Measurements from ENCODE around the gene FAM222B.
"Not testable (repeated sequence)": the region's sequence is repeated elsewhere in the genome, so short reads cannot be mapped to it uniquely, and the experiment has no call there.

FAM222B gene

DNA sequence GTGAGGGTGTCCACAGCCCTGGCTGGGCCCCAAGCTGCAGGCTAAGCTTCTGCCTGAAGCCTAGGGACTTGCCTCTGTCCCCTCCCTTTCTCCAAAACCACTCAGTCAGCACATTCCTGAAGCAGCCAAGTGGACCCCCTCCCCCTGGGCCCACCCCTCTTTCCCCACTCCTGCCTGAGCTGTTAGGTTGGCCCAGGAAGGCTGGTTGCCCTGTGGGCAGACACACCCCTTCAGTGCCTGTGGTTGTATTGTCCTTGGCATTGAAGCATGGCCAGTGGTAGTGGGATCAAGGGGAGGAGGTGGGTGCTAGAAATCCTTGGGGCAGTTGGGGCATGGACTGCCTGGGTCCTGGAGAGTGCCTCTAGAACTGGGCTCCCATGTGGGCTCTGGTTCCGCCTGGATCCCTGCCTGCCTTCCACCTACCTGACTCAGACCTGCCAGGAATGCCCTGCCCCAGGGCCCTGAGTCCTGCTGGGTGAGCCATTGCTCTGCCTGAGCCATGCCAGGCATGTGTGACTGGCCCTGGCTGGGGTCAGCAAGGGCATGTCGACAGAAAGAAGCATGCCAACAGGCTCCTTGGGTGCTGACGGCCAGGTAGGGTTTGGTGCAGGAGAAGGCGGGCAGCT, 96.7 kb downstream of the FAM222B start:
- DNase-seq (ENCODE audit: low spot score): no peak

DNA sequence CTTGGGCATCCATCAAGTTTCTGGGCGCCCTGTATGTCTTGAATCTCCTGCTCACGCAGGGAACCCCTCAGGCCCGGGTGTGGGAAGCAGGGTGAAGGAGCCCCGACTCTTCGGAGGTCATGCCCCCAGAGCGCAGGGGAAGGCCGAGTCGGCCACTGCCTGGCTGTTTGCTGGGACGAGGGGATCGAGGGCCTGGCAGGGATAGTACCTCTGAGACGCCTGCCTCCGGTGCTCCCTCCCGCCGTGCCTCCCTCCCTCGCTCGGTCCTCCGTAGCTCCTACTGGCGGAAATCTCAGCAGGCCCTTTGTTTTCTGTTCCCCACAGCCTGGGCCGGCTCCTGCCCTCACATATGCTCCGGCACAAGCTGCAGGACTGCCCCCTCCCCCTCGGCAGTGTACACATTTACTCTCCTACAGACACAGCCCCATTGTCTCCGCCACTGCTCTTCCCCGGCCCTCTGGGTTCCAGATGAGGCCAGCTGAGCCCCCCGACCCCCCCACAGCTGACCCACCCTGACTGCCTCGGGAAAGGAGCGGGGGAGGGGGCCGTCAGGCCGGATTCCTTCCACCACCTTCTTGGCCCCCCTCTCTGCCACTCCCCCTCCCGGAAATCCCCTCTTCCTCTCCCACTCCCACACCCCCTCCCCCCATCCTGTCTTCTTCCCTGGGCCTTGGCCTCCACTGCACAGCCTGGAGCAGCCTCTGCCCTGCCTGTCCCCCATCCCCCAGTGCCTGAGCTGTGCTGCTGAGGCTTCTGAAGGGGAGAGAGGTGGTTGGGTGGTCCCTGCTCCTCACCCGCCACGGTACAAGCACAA, 97.4 kb downstream of the FAM222B start:
- peak; percentile 97 for DNase-seq (ENCODE audit: low spot score)

DNA sequence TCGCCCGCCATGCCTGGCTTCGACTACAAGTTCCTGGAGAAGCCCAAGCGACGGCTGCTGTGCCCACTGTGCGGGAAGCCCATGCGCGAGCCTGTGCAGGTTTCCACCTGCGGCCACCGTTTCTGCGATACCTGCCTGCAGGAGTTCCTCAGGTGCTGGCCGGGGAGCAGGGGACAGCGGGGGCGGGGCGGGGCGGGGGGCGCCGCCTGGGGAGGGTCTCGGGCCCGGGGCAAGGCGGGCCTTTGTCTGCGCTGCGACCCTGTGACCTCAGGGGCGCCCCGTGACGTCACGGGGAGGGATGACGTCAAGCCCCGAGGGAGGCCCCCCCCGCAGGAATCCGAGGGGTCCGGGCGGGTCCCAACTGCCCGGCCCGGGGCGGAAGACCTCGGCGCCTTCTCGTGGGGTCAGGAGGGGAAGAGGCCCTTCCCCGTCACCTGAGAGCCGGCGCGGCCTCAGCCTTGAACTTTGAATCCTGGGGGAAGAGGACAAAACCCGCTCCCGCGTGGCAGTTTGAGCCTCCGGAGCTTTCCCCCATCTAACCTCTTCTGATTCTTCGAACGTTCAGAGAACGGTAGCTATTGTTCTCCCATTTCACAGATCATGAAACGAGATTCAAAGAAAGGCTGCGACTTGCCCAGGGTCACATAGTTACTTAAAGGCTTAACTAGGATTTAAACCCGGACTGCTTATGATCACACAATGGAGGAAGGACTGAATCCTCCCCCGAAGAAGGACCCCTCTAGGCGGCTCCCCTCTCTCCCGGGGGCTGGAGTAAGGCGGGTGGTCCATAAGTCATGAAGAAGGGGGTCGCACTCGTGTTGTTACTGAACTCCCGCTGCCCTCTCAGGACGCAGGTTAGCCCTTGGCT, 98.3 kb downstream of the FAM222B start:
- no peak for DNase-seq (ENCODE audit: low spot score)

- peak; percentile 83 for DNase-seq (ENCODE audit: low spot score)
Measured at GRCh38 chr17:28743243-28744103, 99.1 kb downstream of the FAM222B start, which contains the start of gene TRAF4. Gene TRAF4, plus strand, starts transcription at chr17:28744011. Its CDS starts 102 bp downstream, at chr17:28744113.

DNA sequence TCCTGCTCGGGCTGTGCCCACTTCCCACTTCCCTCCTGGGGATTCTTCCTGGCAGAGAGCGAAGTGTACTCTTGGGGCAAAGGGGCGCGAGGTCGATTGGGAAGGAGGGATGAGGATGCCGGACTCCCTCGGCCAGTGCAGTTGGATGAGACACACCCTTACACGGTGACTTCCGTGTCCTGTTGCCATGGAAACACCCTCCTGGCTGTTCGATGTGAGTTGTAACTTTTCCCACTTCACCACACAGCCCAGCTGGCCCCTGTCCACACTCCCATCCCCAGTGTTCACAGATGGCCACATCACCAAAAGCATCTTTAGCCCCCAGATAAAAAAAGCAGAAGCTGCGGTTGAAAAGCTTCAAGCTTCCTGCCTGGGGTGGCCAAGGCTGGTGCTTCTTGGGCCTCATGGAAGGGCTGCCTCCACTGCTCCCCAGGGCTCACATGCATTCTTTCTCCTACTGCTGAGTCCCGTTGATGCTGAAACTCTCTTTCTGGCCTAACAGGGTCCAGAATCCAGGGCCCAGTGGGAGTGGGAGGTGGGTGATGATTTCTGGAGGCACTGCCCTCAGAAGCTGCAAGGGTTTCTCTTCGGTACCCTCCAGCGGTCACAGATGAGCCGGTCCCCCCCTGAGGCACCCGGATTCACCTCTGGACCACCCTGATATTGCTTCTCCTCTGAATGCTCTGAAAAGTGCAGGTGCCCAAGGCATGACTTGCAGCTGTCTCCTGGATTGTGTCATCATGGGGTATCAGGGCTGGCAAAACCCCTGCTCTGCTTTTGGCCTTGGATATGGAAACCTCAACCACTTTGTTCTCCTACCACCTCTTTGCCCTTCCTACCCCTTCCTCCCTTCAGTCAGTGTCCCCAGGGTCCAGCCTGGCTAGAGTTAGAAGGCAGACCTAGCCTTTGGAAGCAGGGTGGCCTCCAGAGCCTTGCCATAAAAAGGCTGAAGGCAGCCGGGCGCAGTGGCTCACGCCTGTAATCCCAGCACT, 100.9 kb downstream of the FAM222B start:
- peak; percentile 38 for DNase-seq (ENCODE audit: low spot score)

DNA sequence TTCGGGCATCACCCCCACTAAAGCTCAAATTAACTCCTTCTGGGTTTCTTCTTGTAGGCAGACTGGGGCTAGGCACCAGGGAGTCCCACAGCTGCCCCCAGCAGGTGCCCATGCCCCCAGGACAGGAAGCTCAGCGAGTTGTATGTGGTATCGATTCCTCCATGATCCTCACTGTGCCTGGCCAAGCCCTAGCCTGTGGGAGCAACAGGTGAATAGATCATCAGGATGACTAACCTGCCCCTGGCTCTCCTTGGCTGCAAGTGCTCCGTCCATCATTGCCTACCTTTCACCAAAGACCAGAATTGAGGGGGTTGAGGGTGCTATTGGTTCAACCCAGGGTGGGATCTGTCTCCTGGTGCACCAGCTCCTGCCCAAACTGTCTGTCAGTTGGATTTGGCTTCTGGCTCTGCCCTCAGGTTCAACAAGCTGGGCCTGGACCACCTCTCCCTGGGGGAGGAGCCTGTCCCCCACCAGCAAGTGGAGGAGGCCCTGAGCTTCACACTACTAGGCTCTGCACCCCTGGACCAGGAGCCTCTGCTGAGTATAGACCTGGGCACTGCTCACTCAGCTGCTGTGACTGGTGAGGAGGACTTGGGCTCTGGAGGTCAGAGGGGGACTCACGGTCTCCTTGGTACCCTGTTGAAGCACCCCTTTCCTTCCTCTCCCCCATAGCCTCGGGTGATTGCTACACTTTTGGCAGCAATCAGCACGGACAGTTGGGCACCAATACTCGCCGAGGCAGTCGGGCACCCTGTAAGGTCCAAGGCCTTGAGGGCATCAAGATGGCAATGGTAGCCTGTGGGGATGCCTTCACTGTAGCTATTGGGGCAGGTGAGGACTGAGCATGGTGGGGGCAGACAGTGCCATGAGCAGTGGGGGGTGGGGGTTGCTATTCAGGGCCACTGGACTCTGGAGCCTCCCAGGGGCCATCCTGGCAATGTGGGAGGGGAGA, 101.9 kb downstream of the FAM222B start:
- DNase-seq (ENCODE audit: low spot score): no peak

- no peak for DNase-seq (ENCODE audit: low spot score)
Measured at GRCh38 chr17:28738680-28739384, 103.8 kb downstream of the FAM222B start.

DNA sequence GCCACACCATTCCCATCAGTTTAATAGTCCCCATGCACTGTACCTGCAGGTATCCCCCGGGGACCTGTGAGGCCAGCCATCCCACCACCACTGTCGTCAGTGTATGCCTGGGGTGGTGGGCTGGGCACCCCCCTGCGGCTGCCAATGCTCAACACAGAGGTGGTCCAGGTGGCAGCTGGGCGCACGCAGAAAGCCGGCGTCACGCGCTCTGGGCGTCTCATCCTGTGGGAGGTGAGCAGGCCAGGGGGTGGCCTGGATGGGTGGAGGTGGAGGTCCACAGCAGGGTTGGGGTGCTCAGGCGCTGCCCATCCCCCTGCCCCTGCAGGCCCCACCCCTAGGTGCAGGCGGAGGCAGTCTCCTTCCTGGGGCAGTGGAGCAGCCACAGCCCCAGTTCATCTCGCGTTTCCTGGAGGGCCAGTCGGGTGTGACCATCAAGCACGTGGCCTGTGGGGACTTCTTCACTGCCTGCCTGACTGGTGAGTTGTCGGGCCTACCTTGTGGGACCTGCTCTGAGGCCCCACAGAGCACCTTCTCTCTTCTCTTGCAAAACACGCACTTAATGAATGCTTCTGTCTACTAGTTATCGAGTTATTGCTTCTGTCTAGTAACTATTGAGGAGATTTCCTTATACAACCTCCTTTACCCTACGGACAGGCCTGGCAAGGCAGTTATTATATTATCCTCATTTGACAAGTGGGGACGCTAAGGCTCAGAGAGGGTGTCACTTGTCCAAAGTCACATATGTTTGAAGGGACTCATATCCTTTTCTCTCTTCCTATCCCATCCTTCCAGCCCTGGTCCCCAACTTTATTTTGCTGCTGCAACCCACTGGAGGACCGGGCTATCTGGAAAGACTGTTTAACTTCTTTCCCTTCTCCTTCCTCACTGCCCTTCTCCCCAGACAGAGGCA, 104.6 kb downstream of the FAM222B start:
- DNase-seq (ENCODE audit: low spot score): no peak

GRCh38 chr17:28737316-28737715, 105.3 kb downstream of the FAM222B start:
- DNase-seq (ENCODE audit: low spot score): no peak

- DNase-seq (ENCODE audit: low spot score): not testable (repeated sequence)
Measured at GRCh38 chr17:28735913-28736769, 106.4 kb downstream of the FAM222B start.

DNA sequence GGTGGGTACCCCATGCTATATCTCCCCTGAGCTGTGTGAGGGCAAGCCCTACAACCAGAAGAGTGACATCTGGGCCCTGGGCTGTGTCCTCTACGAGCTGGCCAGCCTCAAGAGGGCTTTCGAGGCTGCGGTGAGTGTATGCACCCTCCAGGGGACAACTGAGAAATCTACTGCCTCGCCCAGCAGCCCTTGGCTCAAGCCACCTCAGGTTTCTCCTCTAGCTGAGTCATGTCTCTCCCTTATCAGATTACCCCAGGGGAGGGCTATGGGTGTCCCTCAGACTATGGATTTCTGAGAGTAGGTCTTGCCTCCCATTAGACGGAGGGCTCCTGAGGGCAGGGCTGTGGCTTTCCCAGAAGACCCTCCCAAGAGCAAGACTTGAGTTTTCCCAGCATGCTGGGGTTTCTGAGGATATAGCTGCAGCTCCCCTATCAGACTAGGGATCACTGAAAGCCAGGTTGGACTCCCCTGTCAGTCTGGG, 107.3 kb downstream of the FAM222B start:
- DNase-seq (ENCODE audit: low spot score): no peak

- DNase-seq (ENCODE audit: low spot score): no peak
Measured at GRCh38 chr17:28734712-28735241, 107.8 kb downstream of the FAM222B start.

- DNase-seq (ENCODE audit: low spot score): no peak
Measured at GRCh38 chr17:28733346-28733745, 109.2 kb downstream of the FAM222B start.

DNA sequence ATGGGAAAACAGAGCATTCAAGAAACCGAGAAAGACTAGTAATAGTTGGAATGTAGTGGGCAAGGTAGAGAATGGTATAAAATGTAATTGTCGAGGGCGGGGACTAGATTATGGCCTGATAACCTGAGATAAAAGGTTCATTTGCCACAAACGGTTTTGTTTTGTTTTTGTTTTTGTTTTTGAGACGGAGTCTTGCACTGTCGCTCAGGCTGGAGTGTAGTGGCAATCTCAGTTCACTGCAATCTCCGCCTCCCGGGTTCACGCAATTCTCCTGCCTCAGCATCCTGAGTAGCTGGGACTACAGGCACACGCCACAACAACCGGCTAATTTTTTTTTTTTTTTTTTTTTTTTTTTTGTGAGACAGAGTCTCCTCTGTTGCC, 112.7 kb downstream of the FAM222B start:
- DNase-seq (ENCODE audit: low spot score): no peak

DNA sequence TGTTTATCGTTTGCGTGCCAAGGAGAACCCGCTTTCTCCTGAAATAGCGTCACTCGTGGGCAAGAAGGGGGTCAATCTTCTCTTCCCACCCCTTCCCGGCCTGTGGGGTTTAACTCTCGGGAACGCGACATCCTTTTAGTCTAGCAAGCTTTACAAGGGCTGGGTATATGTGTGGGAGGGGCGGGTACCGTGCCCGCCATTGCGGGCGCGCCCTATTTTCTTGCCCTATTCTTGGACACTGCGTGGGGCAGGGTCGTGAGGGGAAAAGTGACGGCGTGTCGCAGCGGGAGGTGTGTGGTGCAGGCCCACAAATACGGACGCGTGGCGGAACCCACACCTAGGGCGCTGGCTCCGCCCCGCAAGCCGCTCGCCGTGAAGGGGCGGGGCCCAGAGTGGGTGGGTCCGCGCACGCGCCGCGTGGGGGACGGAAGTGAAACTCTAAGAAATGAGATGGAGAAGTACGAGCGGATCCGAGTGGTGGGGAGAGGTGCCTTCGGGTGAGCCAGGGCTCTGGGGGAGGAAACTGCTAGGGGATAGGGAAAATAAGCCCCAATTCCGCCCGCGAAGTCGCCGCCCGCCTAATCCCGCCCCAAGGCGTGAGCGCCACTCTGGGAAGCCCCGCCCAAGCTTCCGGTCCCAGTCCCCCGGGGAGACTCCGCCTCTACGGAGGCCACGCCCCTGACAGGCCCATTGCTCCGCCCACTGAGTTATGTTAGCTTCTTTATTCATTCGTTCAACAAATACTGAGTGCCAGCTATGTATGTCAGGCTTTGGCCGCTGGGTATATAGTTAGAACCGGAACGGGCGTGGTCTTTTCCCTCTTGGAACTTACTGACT, 114.0 kb downstream of the FAM222B start, which contains the start of gene NEK8:
Gene NEK8 (plus strand): TSS at position 425 of the 837 bp plus-strand sequence. CDS start 26 bp downstream, at position 451.
- DNase-seq (ENCODE audit: low spot score): peak; percentile 95
